Measurements from ENCODE around the gene GRK5.

- no peak for TF ChIP-seq CTCF (IDR thresholded peaks at IDR 0.05)
- TF ChIP-seq POLR2A (IDR thresholded peaks at IDR 0.05): no peak
These were observed 99.6 kb downstream of the GRK5 start for GRCh38 chr10:119306986-119307392.

Data from lower leg skin (tissue), 3 donors.